Esophagus squamous epithelium (tissue), 5 donors: ENCODE results near the gene NUP42. TPM values are rescaled to one million over a fixed set of nuclear protein-coding genes. Genes with fewer than 3 reads are reported as not detected.

Source experiments
- DNase-seq: peaks from one replicate; lab custom pipeline; 2025; lab: John Stamatoyannopoulos, UW
- H3K27ac ChIP-seq, 4 donors: fragments of 200-600 bp; sonication (generic); one replicate each; pipeline ENCODE4 v1.5.1; 2016 to 2019; ENCODE audit warnings: mild to moderate bottlenecking in 1 of 4
- H3K27me3 ChIP-seq, 4 donors: fragments of 200-600 bp; sonication (generic); 1 replicate in 3 of 4; 2 replicates in 1 of 4; pipeline versions ENCODE4 v1.5.1 to v1.6.0; 2017 to 2021; ENCODE audit warnings: antibody characterized with exemption in 1 of 4
- H3K36me3 ChIP-seq, 3 donors: fragments of 200-600 bp; sonication (generic); one replicate each; pipeline ENCODE4 v1.5.1; 2016 to 2019
- H3K4me1 ChIP-seq, 3 donors: fragments of 200-600 bp; sonication (generic); one replicate each; pipeline ENCODE4 v1.5.1; 2017 to 2019
- H3K4me3 ChIP-seq, 4 donors: fragments of 200-600 bp; sonication (generic); 1 replicate in 3 of 4; 2 replicates in 1 of 4; pipeline ENCODE4 v1.5.1; 2016 to 2019; ENCODE audit warnings: mild to moderate bottlenecking in 2 of 4, moderate library complexity in 1 of 4
- H3K9me3 ChIP-seq, 3 donors: fragments of 200-600 bp; sonication (generic); one replicate each; pipeline ENCODE4 v1.5.1; 2016 to 2019
- POLR2A ChIP-seq, 4 donors: fragments of 450-650 bp; IDR thresholded peaks; one replicate each; pipeline ENCODE4 v1.6.1; 2017; ENCODE audit warnings: antibody characterized with exemption in 4 of 4, mild to moderate bottlenecking in 4 of 4, moderate library complexity in 3 of 4
- WGBS, 2 donors: methylation state at CpG; one replicate each; pipeline ENCODE4 v1.1.5; 2018; 5-methylcytosine and 5-hydroxymethylcytosine counted together
- intact Hi-C: fragments of 100-400 bp; cut with DNase I; formaldehyde crosslinking; loops from one replicate; pipeline ENCODE4 v1.15.0; 2022
- total RNA-seq, 4 donors: library from RNA; depleted of rRNA; stranded (reverse); fragments of >200 nt; gene quantifications; one replicate each; pipeline ENCODE4 v1.1.0, GENCODE V29; 2016
- TF ChIP-seq, protein P1 (sequence below), 6 experiments: fragments of 450-650 bp in 4 of 6; fragments of 200-600 bp in 2 of 6; sonication (generic) in 2 of 6; IDR thresholded peaks; one replicate each; pipeline ENCODE4 v1.5.1; 2016 to 2019; ENCODE audit warnings: antibody characterized with exemption in 6 of 6, mild to moderate bottlenecking in 4 of 6, moderate library complexity in 4 of 6
- donor health status: DM: yes; HTN: yes; CAD: no.

Gene NUP42
- total RNA-seq, 4 donors from 2014 or later: 15.5 to 34.3 (median 29.1) TPM

DNA sequence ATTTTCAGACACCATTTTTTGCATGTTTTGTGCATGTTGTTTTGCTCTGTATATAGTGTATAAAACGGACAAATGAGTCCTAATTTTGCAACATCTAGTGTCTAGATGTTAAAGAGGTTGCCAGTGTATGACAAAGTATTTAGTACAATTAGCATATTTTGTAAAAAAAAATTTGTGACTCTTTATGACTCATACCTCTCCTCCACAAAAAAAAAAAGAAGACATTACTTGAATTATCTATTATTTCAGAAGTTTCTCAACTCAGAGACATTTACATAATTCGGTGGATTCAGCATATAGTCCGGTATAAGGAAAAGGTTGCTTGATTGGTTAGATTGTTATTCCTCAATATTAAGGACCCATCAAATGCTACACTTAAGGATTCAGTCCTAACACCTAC lies 26.0 kb downstream of the NUP42 start:
- peaks cover 0 to 8% (median 0%) of the 10 kb centered on the region in 4 donors for H3K27me3 ChIP-seq
- H3K27ac ChIP-seq: no peak overlapping the region
- no peaks in the 10 kb centered on the region for H3K9me3 ChIP-seq
- no peaks in the 10 kb centered on the region for H3K36me3 ChIP-seq
- no peak overlapping the region for H3K4me3 ChIP-seq
- WGBS, 2 donors: 19 to 47% methylated on average over 3 of the region's 3 CpGs
- peaks cover 0 to 7% (median 5%) of the 10 kb centered on the region in 3 donors for H3K4me1 ChIP-seq
- DNase-seq: no peak
- TF ChIP-seq, protein P1, sequence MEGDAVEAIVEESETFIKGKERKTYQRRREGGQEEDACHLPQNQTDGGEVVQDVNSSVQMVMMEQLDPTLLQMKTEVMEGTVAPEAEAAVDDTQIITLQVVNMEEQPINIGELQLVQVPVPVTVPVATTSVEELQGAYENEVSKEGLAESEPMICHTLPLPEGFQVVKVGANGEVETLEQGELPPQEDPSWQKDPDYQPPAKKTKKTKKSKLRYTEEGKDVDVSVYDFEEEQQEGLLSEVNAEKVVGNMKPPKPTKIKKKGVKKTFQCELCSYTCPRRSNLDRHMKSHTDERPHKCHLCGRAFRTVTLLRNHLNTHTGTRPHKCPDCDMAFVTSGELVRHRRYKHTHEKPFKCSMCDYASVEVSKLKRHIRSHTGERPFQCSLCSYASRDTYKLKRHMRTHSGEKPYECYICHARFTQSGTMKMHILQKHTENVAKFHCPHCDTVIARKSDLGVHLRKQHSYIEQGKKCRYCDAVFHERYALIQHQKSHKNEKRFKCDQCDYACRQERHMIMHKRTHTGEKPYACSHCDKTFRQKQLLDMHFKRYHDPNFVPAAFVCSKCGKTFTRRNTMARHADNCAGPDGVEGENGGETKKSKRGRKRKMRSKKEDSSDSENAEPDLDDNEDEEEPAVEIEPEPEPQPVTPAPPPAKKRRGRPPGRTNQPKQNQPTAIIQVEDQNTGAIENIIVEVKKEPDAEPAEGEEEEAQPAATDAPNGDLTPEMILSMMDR (IDR thresholded peaks at IDR 0.05): no peak
- no peak for TF ChIP-seq POLR2A (IDR thresholded peaks at IDR 0.05)
- intact Hi-C loops: no loop called here

- no peak overlapping the region for H3K4me3 ChIP-seq
- TF ChIP-seq POLR2A (IDR thresholded peaks at IDR 0.05): no peak
- TF ChIP-seq, protein P1 (IDR thresholded peaks at IDR 0.05): no peak
- WGBS, 2 donors: 56 to 70% methylated on average over 4 of the region's 4 CpGs
- H3K27ac ChIP-seq: no peak overlapping the region
- intact Hi-C loops: no loop called here
- no peaks in the 10 kb centered on the region for H3K36me3 ChIP-seq
- H3K27me3 ChIP-seq: peaks cover 0 to 8% (median 0%) of the 10 kb centered on the region in 4 donors
- peaks cover 0 to 7% (median 5%) of the 10 kb centered on the region in 3 donors for H3K4me1 ChIP-seq
- no peak for DNase-seq
- no peaks in the 10 kb centered on the region for H3K9me3 ChIP-seq
Observed at GRCh38 chr7:23208316-23208715, 26.5 kb downstream of the NUP42 start.

GRCh38 chr7:23210506-23210905 lies 28.7 kb downstream of the NUP42 start:
- intact Hi-C loops: no loop called here

GRCh38 chr7:23211589-23211988 lies 29.7 kb downstream of the NUP42 start:
- Histone ChIP-seq H3K36me3 (no peaks in the 10 kb centered on the region), H3K27ac (no peak overlapping the region), H3K4me3 (no peak overlapping the region), H3K4me1 (no peaks in the 10 kb centered on the region), H3K9me3 (no peaks in the 10 kb centered on the region), H3K27me3 (no peaks in the 10 kb centered on the region)
- WGBS, 2 donors: 66 to 81% methylated on average over 7 to 8 of the region's 11 CpGs
- DNase-seq: no peak
- TF ChIP-seq POLR2A (IDR thresholded peaks at IDR 0.05): no peak
- TF ChIP-seq, protein P1 (IDR thresholded peaks at IDR 0.05): no peak
- intact Hi-C loops: no loop called here

More at GRCh38 chr7:23210506-23210905, 28.7 kb downstream of the NUP42 start:
- Histone ChIP-seq H3K27ac (no peak overlapping the region), H3K9me3 (no peaks in the 10 kb centered on the region), H3K4me1 (peaks cover 0 to 7% (median 5%) of the 10 kb centered on the region in 3 donors), H3K4me3 (no peak overlapping the region), H3K36me3 (no peaks in the 10 kb centered on the region), H3K27me3 (peaks cover 0 to 8% (median 0%) of the 10 kb centered on the region in 4 donors)
- 57 to 74% methylated on average over 2 of the region's 2 CpGs for WGBS, 2 donors
- TF ChIP-seq, protein P1 (IDR thresholded peaks at IDR 0.05): no peak
- no peak for TF ChIP-seq POLR2A (IDR thresholded peaks at IDR 0.05)
- DNase-seq: no peak

- no peaks in the 10 kb centered on the region for H3K27me3 ChIP-seq
- 85 to 88% methylated on average over 2 of the region's 2 CpGs for WGBS, 2 donors
- H3K27ac ChIP-seq: no peak overlapping the region
- H3K4me3 ChIP-seq: no peak overlapping the region
- H3K36me3 ChIP-seq: no peaks in the 10 kb centered on the region
- TF ChIP-seq, protein P1 (IDR thresholded peaks at IDR 0.05): no peak
- no peak for TF ChIP-seq POLR2A (IDR thresholded peaks at IDR 0.05)
- no peaks in the 10 kb centered on the region for H3K4me1 ChIP-seq
- intact Hi-C loops: no loop called here
- DNase-seq: no peak
- H3K9me3 ChIP-seq: no peaks in the 10 kb centered on the region
Observed at GRCh38 chr7:23212395-23212794, 30.5 kb downstream of the NUP42 start.
